K562 (cell line): ENCODE data around the gene N4BP2. TPM values are rescaled to one million over a fixed set of nuclear protein-coding genes. Genes with fewer than 3 reads are reported as not detected.

Experiments used
- ATAC-seq: fragments of 200-7000 bp; cut with Tn5 transposase; 3 replicates; pipeline ENCODE4 v1.9.1; 2020; ENCODE audit warnings: moderate library complexity
- BruUV-seq: library from RNA; stranded (reverse); fragments of 400-500 nt; replicated peaks from 2 replicates; lab custom pipeline; 2021; lab: Mats Ljungman, UMichigan
- CTCF ChIA-PET: fragments of 300-600 bp; formaldehyde crosslinking; extraction: SDS; loops from one replicate; lab custom pipeline; 2021; ENCODE audit warnings: low intra/inter-chr PET ratio; lab: Yijun Ruan, JAX
- POLR2A ChIA-PET: fragments of 300-600, 350-650 bp; sonication (Branson Sonifier 250); formaldehyde crosslinking; extraction: SDS; loops from one replicate; lab custom pipeline; 2021; ENCODE audit warnings: antibody characterized with exemption, inconsistent platforms; lab: Yijun Ruan, JAX
- DNase-seq, 4 experiments: peaks; one replicate each; pipeline versions ENCODE4 v3.0.0 to v3.0.0-alpha.2; 2011 to 2018; ENCODE audit warnings: low spot score in 3 of 4, mixed read lengths in 3 of 4; ENCODE audit errors: extremely low read depth in 1 of 4
- FAIRE-seq: peaks from 2 replicates; lab custom pipeline; 2011; peaks lifted over from hg19 to GRCh38; lab: Jason Lieb, UNC
- H2AFZ ChIP-seq: 2 replicates; pipeline ENCODE4 v1.6.0; 2011; ENCODE audit warnings: low read depth, low read length, control low read depth, inconsistent platforms
- H3K27ac ChIP-seq: fragments of 200-600 bp; 3 replicates; pipeline ENCODE4 v1.8.0; 2011; ENCODE audit warnings: low read depth, mild to moderate bottlenecking, control low read depth, inconsistent platforms, low read length, moderate library complexity, mixed read lengths; ENCODE audit errors: extremely low read depth
- H3K27me3 ChIP-seq, 2 experiments: fragments of 300-600 bp in 1 of 2; 2 replicates in 1 of 2; 3 replicates in 1 of 2; pipeline versions ENCODE4 v1.6.0 to v1.8.0; 2011; ENCODE audit warnings: inconsistent platforms in 2 of 2, low read length in 2 of 2, mild to moderate bottlenecking in 1 of 2, mixed read lengths in 1 of 2, moderate library complexity in 1 of 2; ENCODE audit not compliant: control insufficient read depth in 2 of 2, insufficient read depth in 2 of 2
- H3K36me3 ChIP-seq: fragments of 300-600 bp; 3 replicates; pipeline ENCODE4 v1.8.0; 2011; ENCODE audit warnings: mild to moderate bottlenecking, low read length, inconsistent platforms; ENCODE audit not compliant: control insufficient read depth, insufficient read depth
- H3K4me1 ChIP-seq, 2 experiments: fragments of 200-600 bp in 1 of 2; replicated peaks in 1 of 2; 2 replicates in 1 of 2; 3 replicates in 1 of 2; pipeline versions ENCODE4 v1.5.1 to v1.8.0; 2011; ENCODE audit warnings: inconsistent platforms in 2 of 2, low read length in 2 of 2, mild to moderate bottlenecking in 1 of 2, mixed read lengths in 1 of 2, moderate library complexity in 1 of 2; ENCODE audit not compliant: control insufficient read depth in 2 of 2, insufficient read depth in 2 of 2
- H3K4me2 ChIP-seq: 2 replicates; pipeline ENCODE4 v1.6.1; 2011; ENCODE audit warnings: low read length, control low read depth, inconsistent platforms, mixed read lengths; ENCODE audit not compliant: insufficient read depth
- H3K4me3 ChIP-seq: fragments of 200-600 bp; sonication (generic), shearing (Covaris generic); 2 replicates; pipeline ENCODE4 v1.5.1; 2016; ENCODE audit warnings: control low read depth, inconsistent platforms
- H3K79me2 ChIP-seq: fragments of 200-600 bp; 3 replicates; pipeline ENCODE4 v1.8.0; 2011; ENCODE audit warnings: low read length, inconsistent platforms; ENCODE audit not compliant: control insufficient read depth, insufficient read depth
- H3K9ac ChIP-seq, 2 experiments: 2 replicates each; pipeline versions ENCODE4 v1.6.0 to v1.6.1; 2011; ENCODE audit warnings: low read depth in 2 of 2, low read length in 2 of 2, control low read depth in 1 of 2, inconsistent platforms in 1 of 2, mild to moderate bottlenecking in 1 of 2, mixed read lengths in 1 of 2; ENCODE audit not compliant: insufficient read depth in 1 of 2
- H3K9me1 ChIP-seq: one replicate; pipeline ENCODE4 v1.6.0; 2011; ENCODE audit warnings: inconsistent platforms, mild to moderate bottlenecking, low read length, moderate library complexity; ENCODE audit not compliant: control insufficient read depth, insufficient read depth
- H3K9me3 ChIP-seq: replicated peaks from 2 replicates; pipeline ENCODE4 v1.5.1; 2011; ENCODE audit warnings: low read depth, low read length, inconsistent platforms; ENCODE audit not compliant: control insufficient read depth, insufficient read depth
- H4K20me1 ChIP-seq: replicated peaks from 2 replicates; pipeline ENCODE4 v1.6.1; 2011; ENCODE audit warnings: low read length, inconsistent platforms, mixed read lengths; ENCODE audit not compliant: control insufficient read depth, insufficient read depth
- CLOCK ChIP-seq: fragments of 250-450 bp; sonication (Bioruptor Pico); IDR thresholded peaks from 2 replicates; pipeline ENCODE4 v1.4.0; 2020; ENCODE audit warnings: mild to moderate bottlenecking, moderate library complexity, borderline replicate concordance
- CREM ChIP-seq: IDR thresholded peaks from 2 replicates; pipeline ENCODE4 v1.6.1; 2014; ENCODE audit warnings: antibody characterized with exemption, low read depth
- ESRRB ChIP-seq: fragments of 250-450 bp; sonication (Bioruptor Pico); IDR thresholded peaks from 2 replicates; pipeline ENCODE4 v1.5.0; 2020; ENCODE audit warnings: mild to moderate bottlenecking, moderate library complexity, borderline replicate concordance
- HDAC3 ChIP-seq: fragments of 450-650 bp; IDR thresholded peaks from 2 replicates; pipeline ENCODE4 v1.6.1; 2018; ENCODE audit warnings: borderline replicate concordance, mild to moderate bottlenecking, moderate library complexity; ENCODE audit not compliant: partially characterized antibody
- THAP12 ChIP-seq: fragments of 250-450 bp; sonication (Bioruptor Pico); IDR thresholded peaks from 2 replicates; pipeline ENCODE4 v1.9.0; 2021; ENCODE audit warnings: mild to moderate bottlenecking, inconsistent platforms
- THAP7 ChIP-seq: fragments of 250-450 bp; sonication (Bioruptor Pico); IDR thresholded peaks from 2 replicates; pipeline ENCODE4 v1.5.0; 2021
- YY1 ChIP-seq, 3 experiments: IDR thresholded peaks; 2 replicates each; pipeline ENCODE4 v1.6.1; 2011; ENCODE audit warnings: low read length in 2 of 3, mild to moderate bottlenecking in 2 of 3, moderate library complexity in 2 of 3, borderline replicate concordance in 1 of 3, control low read depth in 1 of 3, low read depth in 1 of 3; ENCODE audit not compliant: insufficient read depth in 3 of 3, insufficient replicate concordance in 2 of 3, control insufficient read depth in 1 of 3, insufficient read length in 1 of 3; ENCODE audit errors: extremely low read depth in 1 of 3
- ZBTB5 ChIP-seq: fragments of 450-650 bp; IDR thresholded peaks from 2 replicates; pipeline ENCODE4 v1.6.1; 2017; ENCODE audit warnings: antibody characterized with exemption
- ZNF384 ChIP-seq: IDR thresholded peaks from 2 replicates; pipeline ENCODE4 v1.6.1; 2012; ENCODE audit warnings: low read depth, low read length, improper control_type of control experiment
- ZNF431 ChIP-seq: sonication (generic); formaldehyde crosslinking; IDR thresholded peaks from 2 replicates; pipeline ENCODE4 v1.8.0; 2022; ENCODE audit warnings: mild to moderate bottlenecking, missing genetic modification reagents
- WGBS: fragments of 100-300 bp; shearing (Covaris generic); methylation state at CpG from one replicate; pipeline ENCODE4 v1.1.6; 2016; ENCODE audit warnings: low coverage, mixed read lengths; ENCODE audit not compliant: insufficient coverage; ENCODE audit errors: missing lambda C conversion rate; 5-methylcytosine and 5-hydroxymethylcytosine counted together
- in situ Hi-C: fragments of 300-500 bp; cut with MboI; formaldehyde crosslinking; loops from 4 replicates; pipeline ENCODE4 v1.15.0; 2018; ENCODE audit warnings: inconsistent platforms, mixed read lengths
- intact Hi-C: fragments of 100-400 bp; cut with micrococcal nuclease; formaldehyde crosslinking; loops from 2 replicates; pipeline ENCODE4 v1.14.2; 2022
- polyA plus RNA-seq, 8 experiments: library from polyadenylated mRNA; depleted of rRNA in 4 of 8; stranded (reverse) in 5 of 8; unstranded in 3 of 8; fragments of >200 nt; fragmentation: Nextera tagmentation in 2 of 8; fragmentation: Illumina TruSeq in 1 of 8; extraction: Ambion mirVana in 2 of 8; extraction: Trizol in 1 of 8; gene quantifications; 2 replicates each; pipeline versions ENCODE4 v1.2.1 to v1.2.3, GENCODE V29; 2011 to 2014; ENCODE audit warnings: inconsistent platforms in 1 of 8, missing spikeins in 1 of 8
- total RNA-seq, 7 experiments: library from RNA; depleted of rRNA in 6 of 7; stranded (reverse); fragments of >200 nt in 6 of 7; fragmentation: Illumina TruSeq in 2 of 7; extraction: Trizol in 2 of 7; gene quantifications; 2 replicates each; pipeline versions ENCODE4 v1.2.1 to v1.2.3, GENCODE V29; 2011 to 2021; ENCODE audit warnings: low replicate concordance in 1 of 7

The N4BP2 gene
- total and polyA plus RNA-seq, 9 of the 15 experiments (the other 6 are each of a cell fraction or from before 2014, with no cell fraction given) = 2.7 to 12.6 (median 7.6) TPM

- Histone ChIP-seq H3K27me3 (no peaks in the 10 kb centered on the region), H3K9me1 (no peaks in the 10 kb centered on the region), H3K36me3 (no peaks in the 10 kb centered on the region), H3K79me2 (peaks cover 83% of the 10 kb centered on the region), H4K20me1 (no peaks in the 10 kb centered on the region), H3K4me3 (peak overlapping the region; percentile 50), H3K9me3 (no peaks in the 10 kb centered on the region), H2AFZ (peak overlapping the region; percentile 49), H3K9ac (peak overlapping the region; percentile 61 to 83; a peak in 3 of 4 replicates), H3K4me2 (peak overlapping the region; percentile 90), H3K4me1 (peaks cover 34 to 48% of the 10 kb centered on the region in 2 experiments; a peak in 4 of 5 replicates), H3K27ac (peak overlapping the region; percentile 85)
- peak; percentile 33 for ATAC-seq
- intact Hi-C loops (loop anchor here (2.0 kb wide), 3 partner anchors 39 to 143 kb away; partner anchors contain the start of gene N4BP2), in situ Hi-C loops (no loop called here)
- FAIRE-seq = peak; percentile 64
- POLR2A ChIA-PET = interaction anchor here (0.6 to 2.0 kb wide), 12 partner anchors 9 to 164 kb away, joined by 3 to 8 read pairs (median 3); partner anchors contain the start of gene N4BP2
- CTCF ChIA-PET = no interaction called here
- WGBS = 1% methylated on average over 15 of the region's 15 CpGs
- peak in 1 of 4 experiments; percentile 83 for DNase-seq
- TSS peak; percentile 78 for BruUV-seq
- no peak for TF ChIP-seq ZNF431 (CRISPR knock-in tag)
- TF ChIP-seq YY1 (IDR thresholded peaks at IDR 0.05; ENCODE audit: borderline replicate concordance in 1 of 3, control insufficient read depth in 1 of 3, extremely low read depth in 1 of 3, insufficient read depth in 3 of 3, insufficient read length in 1 of 3, insufficient replicate concordance in 2 of 3, low read depth in 1 of 3, low read length in 2 of 3) = no peak
- TF ChIP-seq ESRRB (CRISPR knock-in tag) = no peak
- no peak for TF ChIP-seq ZNF384
- no peak for TF ChIP-seq THAP12 (CRISPR knock-in tag)
- TF ChIP-seq THAP7 (CRISPR knock-in tag) = no peak
- TF ChIP-seq CREM = peak; percentile 5; the same call in 1 of the 2 replicates
- TF ChIP-seq ZBTB5 = no peak
- no peak for TF ChIP-seq CLOCK (CRISPR knock-in tag)
- TF ChIP-seq HDAC3 = no peak
These were observed 143.6 kb downstream of the N4BP2 start for GRCh38 chr4:40199999-40200874.
